Measurements from ENCODE around the gene RESP18. TPM values are rescaled to one million over a fixed set of nuclear protein-coding genes. Genes with fewer than 3 reads are reported as not detected.
A peak's percentile ranks its signal among the peaks of the same experiment; 100 is the strongest.

RESP18 gene
- total and polyA plus RNA-seq, 8 donors: not detected

- DNase-seq: peak in 1 of 2 donors; percentile 31
- WGBS, 5 donors: 4 to 10% (median 6%) methylated on average over 31 to 66 of the region's 66 CpGs
- H3K36me3 ChIP-seq: no peaks in the 10 kb centered on the region
- peaks cover 7 to 62% (median 38%) of the 10 kb centered on the region in 3 donors for H3K27me3 ChIP-seq
- no peaks in the 10 kb centered on the region for H3K9me3 ChIP-seq
- peaks cover 0 to 14% (median 9%) of the 10 kb centered on the region in 4 donors for H3K4me1 ChIP-seq
- H3K4me3 ChIP-seq: peak overlapping the region in 3 of 4 donors; percentile 8 to 27 (median 15)
- intact Hi-C loops (cut with DNase I; ENCODE audit: low total_unique reads): no loop called here
- TF ChIP-seq EP300 (IDR thresholded peaks at IDR 0.05) (no peak), POLR2A (IDR thresholded peaks at IDR 0.05) (no peak), CTCF (IDR thresholded peaks at IDR 0.05) (no peak), POLR2AphosphoS5 (IDR thresholded peaks at IDR 0.05) (no peak)
- H3K27ac ChIP-seq: no peak overlapping the region
These were observed 25.9 kb upstream of the RESP18 start for GRCh38 chr2:219358170-219359075.

DNA sequence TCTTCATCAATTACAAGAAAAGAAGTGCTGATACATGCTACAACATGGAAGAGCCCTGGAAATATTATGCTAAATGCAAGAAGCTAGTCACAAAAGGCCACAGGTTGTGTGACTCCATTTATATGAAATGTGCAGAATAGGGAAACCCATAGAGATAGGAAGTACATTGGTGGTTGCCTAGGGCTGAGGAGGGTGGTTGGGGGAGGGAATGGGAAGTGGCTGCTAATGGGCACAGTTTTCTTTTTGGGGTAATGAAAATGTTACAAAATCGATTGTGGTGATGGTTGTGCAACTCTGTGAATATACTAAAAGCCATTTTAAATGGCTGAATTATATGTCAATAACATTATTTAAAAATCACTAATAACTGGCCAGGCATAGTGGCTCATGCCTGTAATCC is 24.3 kb upstream of the RESP18 start:
- 47 to 71% (median 68%) methylated on average over 1 of the region's 1 CpG for WGBS, 5 donors

GRCh38 chr2:219354582-219354981 is 22.0 kb upstream of the RESP18 start:
- H3K9me3 ChIP-seq: no peaks in the 10 kb centered on the region
- 66 to 75% (median 70%) methylated on average over 4 of the region's 4 CpGs for WGBS, 5 donors
- H3K27ac ChIP-seq: no peak overlapping the region
- no peaks in the 10 kb centered on the region for H3K36me3 ChIP-seq
- peaks cover 7 to 99% (median 43%) of the 10 kb centered on the region in 3 donors for H3K27me3 ChIP-seq
- H3K4me1 ChIP-seq: peaks cover 0 to 14% (median 9%) of the 10 kb centered on the region in 4 donors
- intact Hi-C loops (cut with DNase I; ENCODE audit: low total_unique reads): no loop called here
- no peak for TF ChIP-seq POLR2AphosphoS5 (IDR thresholded peaks at IDR 0.05)
- no peak for TF ChIP-seq POLR2A (IDR thresholded peaks at IDR 0.05)
- no peak for TF ChIP-seq EP300 (IDR thresholded peaks at IDR 0.05)
- no peak for TF ChIP-seq CTCF (IDR thresholded peaks at IDR 0.05)
- DNase-seq: no peak
- no peak overlapping the region for H3K4me3 ChIP-seq

More for the DNA sequence above, 24.3 kb upstream of the RESP18 start:
- no peaks in the 10 kb centered on the region for H3K36me3 ChIP-seq
- intact Hi-C loops (cut with DNase I; ENCODE audit: low total_unique reads): no loop called here
- peaks cover 0 to 14% (median 9%) of the 10 kb centered on the region in 4 donors for H3K4me1 ChIP-seq
- peaks cover 7 to 78% (median 38%) of the 10 kb centered on the region in 3 donors for H3K27me3 ChIP-seq
- H3K9me3 ChIP-seq: no peaks in the 10 kb centered on the region
- no peak overlapping the region for H3K4me3 ChIP-seq
- DNase-seq: no peak
- TF ChIP-seq POLR2A (IDR thresholded peaks at IDR 0.05) (no peak), EP300 (IDR thresholded peaks at IDR 0.05) (no peak), POLR2AphosphoS5 (IDR thresholded peaks at IDR 0.05) (no peak), CTCF (IDR thresholded peaks at IDR 0.05) (no peak)
- H3K27ac ChIP-seq: no peak overlapping the region

GRCh38 chr2:219353129-219353528 is 20.6 kb upstream of the RESP18 start:
- H3K27ac ChIP-seq: no peak overlapping the region
- intact Hi-C loops (cut with DNase I; ENCODE audit: low total_unique reads): no loop called here
- H3K4me3 ChIP-seq: no peak overlapping the region
- H3K9me3 ChIP-seq: no peaks in the 10 kb centered on the region
- peaks cover 0 to 94% (median 29%) of the 10 kb centered on the region in 3 donors for H3K27me3 ChIP-seq
- 78 to 86% (median 80%) methylated on average over 5 of the region's 5 CpGs for WGBS, 5 donors
- no peaks in the 10 kb centered on the region for H3K36me3 ChIP-seq
- no peak for TF ChIP-seq POLR2AphosphoS5 (IDR thresholded peaks at IDR 0.05)
- no peak for TF ChIP-seq POLR2A (IDR thresholded peaks at IDR 0.05)
- TF ChIP-seq EP300 (IDR thresholded peaks at IDR 0.05): no peak
- H3K4me1 ChIP-seq: peaks cover 0 to 5% (median 1%) of the 10 kb centered on the region in 4 donors
- DNase-seq: no peak
